SIG-M5 treated with dmso at 0.1 percent for 504 hours (cell line): ENCODE data around the gene SLC11A2.
"Not testable (repeated sequence)": the region's sequence is repeated elsewhere in the genome, so short reads cannot be mapped to it uniquely, and the experiment has no call there.

Experiments used
- DNase-seq: peaks from one replicate; lab custom pipeline; 2025; ENCODE audit not compliant: unreplicated experiment; lab: John Stamatoyannopoulos, UW

SLC11A2 gene

DNA sequence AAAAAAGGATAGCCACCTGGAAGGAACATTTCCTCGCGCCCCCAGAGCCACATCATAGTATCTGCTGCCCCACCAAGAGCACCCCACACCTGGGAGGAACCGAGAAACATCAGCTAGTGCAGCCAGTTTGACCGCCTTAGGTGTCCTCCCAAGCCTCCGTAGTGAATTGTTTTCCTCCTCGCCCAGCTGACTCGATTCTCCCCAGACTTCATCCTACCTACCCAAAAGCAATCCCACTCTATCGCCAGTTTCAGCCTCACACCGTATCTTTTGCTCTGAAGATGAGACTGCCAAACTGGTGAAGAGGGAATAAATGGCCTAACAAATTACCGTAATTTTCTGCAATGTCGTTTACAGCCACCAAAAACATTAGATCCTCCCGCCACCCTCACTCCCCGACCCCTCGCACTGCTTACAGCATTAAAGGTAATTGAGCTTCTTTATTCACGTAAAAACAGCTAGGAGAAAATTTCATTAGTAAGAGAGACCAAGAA is 1.2 kb upstream of the SLC11A2 start:
- no peak for DNase-seq

DNA sequence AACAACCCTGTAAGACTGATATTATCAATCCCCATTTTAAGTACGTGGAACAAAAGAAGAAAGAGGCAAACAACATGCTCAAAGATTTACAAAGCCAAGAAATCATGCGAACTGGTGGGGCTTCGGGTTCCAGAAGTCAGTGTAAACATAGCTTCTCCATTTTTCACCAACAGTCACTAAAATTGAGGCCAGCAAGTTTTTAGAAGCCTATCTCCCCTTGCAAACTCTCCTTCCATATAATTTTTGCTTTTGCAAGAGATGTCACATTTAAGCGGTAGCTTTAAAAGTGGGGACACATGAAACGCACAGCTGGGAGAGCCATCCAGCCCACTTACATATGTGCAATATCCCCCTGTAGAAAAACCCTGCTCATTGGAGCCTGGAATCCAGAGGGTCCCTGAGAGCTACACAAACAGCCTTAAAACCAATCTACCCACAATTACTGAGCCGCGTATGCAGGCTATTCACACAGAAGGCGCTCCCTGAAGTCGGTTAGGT is 797 bp downstream of the SLC11A2 start:
- DNase-seq, result peak; percentile 45

DNA sequence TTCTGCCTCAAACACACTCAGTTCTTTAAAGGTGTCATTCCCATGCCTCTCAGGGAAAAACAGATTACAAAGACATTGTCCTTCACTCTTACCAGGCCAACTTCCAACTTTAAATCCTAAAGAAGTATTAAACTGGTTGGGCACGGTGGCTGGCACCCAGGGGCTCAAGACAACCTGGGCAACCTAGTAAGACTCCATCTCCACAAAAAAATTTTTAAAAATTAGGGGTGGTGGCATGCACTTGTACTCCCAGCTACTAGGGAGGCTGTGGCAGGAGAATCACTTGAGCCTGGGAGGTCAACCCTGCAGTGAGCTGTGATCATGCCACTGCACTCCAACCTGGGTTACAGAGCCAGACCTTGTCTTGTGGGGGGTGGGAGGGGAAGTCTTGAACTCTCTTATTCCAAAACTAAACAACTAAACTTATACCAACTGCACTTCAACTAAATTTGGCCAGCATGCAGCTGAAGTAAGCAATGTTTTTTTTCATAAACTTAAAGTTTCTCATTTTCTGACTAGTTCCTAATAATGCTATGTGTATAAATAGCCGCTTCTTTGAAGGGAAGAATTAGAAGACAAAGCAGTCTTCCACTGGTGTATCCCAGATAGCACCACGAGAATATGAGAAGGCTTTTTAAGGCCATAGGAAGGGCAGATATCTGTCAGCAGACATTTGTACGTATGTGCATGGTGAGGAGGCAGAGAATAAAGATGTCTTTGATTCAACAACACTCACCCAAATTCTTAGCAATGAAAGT is 2.4 kb downstream of the SLC11A2 start:
- DNase-seq, result no peak

DNA sequence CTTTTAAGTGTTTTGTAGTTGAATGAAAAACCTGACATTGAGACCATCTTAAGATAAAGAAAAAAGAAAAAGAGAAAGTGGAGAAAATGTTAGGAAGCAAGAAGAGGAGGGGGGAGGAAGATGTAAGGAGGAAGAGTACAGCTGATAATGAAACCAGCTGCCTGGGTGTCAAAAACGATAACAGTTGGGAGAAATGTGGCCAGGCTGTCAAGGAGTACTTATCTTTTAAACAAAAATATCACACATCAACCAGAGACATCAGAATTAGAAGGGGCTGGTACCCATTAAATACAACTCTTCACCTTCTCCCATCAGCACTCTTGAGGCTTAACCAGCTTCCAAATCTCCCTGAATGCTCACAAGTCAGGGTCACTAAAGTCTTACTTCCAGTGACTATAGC is 4.5 kb downstream of the SLC11A2 start:
- DNase-seq, result no peak

DNA sequence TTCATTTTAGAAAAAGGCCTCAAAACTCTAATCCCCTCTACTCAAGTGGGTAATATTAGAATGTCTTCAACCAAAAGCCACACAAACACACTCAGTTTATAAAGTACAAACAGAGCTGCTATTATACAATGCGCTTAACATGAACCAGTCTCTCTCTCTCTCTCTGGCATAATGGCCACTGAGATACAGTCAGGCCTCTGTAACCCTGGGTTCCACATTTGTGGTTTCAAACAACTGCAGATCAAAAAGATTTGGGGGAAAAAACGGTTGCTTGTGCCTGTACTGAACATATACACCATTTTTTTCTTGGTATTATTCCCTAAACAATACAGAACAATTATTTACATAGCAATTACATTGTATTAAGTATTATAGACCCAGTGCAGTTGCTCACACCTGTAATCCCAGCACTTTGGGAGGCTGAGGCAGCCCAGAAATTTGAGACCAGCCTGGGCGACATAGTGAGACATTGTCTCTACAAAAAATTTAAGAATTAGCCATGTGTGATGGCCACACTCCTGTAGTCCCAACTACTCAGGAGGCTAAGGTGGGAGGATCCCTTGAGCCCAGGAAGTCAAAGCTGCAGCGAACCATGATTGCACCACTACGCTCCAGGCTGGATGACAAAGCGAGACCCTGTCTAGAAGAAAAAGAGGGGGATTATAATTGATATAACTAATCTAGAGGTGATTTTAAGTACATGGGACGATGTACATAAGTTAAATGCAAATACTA is 5.6 kb downstream of the SLC11A2 start:
- DNase-seq, result no peak

DNA sequence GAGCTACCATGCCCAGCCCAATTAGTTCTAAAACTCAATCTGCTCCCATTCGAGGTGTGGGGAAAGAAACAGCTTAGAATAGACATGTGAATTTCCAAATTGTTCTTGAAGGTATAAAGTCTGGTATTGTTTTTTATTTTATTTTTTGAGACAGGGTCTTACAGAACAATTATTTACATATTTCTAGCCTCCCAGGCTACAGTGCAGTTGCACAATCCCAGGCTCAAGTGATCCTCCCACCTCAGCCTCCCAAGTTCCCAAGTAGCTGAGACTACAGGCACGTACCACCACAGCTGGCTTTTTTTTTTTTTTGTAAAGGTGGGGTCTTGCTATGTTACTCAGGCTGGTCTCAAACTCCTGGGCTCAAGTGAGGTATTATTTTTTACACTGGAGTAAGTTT is 6.3 kb downstream of the SLC11A2 start:
- DNase-seq, result no peak

DNA sequence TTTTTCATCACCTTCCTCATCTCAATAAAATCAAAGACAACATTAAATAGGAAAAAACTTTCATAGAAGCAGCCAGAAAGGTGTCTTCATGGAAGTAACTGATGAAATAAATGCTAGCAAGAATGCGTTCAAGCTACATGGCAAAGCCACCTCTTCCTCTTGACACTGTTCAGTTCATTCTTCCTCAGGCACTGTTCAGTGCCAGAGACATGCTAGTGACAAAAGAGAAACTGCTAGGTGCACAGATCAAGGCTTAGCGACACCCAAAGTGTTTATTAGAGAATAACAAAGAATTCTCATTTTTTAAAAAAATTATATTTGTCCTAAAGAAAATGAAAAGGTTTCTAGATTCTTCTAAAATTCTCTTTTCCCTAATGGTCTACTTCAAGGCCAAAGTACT is 7.2 kb downstream of the SLC11A2 start:
- DNase-seq, result no peak

DNA sequence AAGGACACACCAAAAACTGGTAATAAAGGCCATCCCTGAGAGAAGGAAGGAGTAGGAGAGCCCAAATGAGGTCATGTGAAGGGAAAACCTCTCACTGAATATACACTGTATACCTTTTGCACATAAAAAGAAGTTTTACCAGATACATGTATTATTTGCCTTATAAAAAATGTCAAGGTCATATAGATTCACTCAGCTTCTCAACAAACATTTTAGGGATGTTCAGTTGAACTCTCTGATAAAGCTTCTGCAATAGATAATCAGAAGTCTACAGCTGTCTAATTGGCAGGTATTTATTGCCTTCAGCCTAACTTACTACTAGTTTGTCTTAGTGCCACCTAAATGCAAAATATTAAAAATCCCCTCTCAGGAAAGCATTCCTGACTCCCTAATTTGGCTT is 8.7 kb downstream of the SLC11A2 start:
- no peak for DNase-seq

DNA sequence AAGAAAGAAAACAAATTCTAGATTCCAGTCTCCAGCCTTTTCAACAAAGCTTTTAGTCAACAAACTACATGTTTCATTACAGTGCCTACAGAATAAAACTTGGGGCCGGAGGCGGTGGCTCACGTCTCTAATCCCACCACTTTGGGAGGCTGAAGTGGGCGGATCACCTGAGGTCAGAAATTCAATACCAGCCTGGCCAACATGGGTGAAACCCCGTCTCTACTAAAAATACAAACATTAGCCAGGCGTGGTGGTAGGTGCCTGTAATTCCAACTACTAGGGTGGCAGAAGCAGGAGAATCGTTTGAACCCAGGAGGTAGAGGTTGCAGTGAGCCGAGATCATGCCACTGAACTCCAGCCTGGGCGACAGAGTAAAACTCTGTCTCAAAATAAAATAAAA is 11.7 kb downstream of the SLC11A2 start:
- not testable (repeated sequence) for DNase-seq

DNA sequence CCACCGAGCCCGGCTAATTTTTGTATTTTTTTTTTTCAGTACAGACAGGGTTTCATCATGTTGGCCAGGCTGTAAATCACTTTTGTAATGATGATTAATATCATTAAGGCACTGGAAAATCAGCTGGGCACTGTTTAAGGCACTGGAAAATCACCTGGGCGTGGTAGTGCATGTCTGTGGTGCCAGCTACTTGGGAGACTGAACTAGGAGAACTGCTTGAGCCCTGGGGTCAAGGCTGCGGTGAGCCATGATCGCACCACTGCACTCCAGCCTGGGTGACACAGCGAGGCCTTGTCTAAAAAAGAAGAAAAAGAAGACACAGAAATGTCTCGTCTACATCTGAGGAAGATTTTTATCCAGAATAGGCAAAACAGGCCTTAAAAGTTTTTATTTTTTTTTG is 12.7 kb downstream of the SLC11A2 start:
- DNase-seq, result no peak

DNA sequence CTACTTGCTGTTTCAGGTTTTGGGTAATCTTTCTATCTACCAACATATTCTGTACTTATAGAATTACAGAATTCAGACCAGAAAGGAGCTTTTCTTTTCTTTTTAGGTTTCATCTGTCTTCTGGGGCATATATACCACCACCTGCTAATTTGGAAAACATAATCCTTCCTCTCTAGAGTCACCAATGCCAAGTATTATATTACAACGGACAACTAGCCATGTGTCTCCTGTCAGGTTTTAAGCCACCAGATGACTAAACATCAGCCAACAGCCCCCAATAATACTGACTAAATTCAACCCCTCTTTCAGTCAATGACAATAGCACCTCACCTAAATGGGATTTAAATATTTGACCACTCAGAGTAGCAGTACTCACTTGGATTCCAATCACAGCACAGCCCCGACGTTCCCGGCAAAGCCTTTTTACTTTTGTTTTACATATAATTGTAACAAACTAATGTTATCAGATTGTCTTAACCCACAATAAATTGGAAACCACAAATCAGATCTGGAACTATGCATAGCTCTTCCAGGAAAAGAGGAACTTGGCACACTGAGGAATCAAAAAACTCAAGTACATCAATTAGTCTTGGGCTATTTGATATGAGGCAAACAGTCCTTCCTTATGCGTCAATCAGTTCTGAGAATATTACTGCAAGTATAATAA is 13.5 kb downstream of the SLC11A2 start:
- DNase-seq, result no peak

DNA sequence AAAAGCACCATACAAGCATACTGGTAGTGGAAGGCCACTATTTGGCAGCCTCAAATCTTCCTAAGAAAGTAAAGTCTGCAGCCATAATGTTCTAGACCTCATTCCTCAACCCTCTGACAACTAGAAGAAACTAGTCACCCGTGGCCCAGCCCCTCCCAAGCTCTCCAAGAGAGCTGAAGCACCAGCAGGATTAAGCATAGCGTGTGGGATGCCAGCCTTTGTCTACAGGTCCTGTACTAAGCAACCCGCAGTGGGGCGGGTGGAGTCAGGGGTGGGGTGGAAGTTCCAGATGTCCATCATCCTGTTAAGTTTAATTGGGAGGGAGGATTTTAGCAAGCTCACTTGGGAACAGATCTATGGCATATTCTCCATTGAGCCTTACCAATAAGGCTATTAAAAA is 14.2 kb downstream of the SLC11A2 start:
- no peak for DNase-seq

DNA sequence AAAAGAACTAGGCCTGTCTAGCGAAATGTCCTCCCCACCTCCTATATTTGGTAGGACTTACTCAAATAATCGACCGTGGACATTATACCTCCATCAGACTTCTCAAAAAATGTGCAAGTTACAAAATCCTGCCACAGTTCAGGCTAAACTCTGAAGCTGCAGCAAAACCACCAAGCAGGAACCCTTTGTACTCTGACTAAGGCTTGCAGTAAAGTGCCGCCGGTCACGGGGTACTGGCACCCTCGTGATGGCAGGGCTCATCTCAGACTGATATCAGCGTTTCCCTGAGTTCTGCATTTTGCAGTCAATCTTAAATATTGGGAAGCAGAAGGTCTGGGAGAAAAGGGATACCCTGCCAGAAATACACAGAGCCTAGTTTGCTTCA is 17.1 kb downstream of the SLC11A2 start:
- peak; percentile 65 for DNase-seq

DNA sequence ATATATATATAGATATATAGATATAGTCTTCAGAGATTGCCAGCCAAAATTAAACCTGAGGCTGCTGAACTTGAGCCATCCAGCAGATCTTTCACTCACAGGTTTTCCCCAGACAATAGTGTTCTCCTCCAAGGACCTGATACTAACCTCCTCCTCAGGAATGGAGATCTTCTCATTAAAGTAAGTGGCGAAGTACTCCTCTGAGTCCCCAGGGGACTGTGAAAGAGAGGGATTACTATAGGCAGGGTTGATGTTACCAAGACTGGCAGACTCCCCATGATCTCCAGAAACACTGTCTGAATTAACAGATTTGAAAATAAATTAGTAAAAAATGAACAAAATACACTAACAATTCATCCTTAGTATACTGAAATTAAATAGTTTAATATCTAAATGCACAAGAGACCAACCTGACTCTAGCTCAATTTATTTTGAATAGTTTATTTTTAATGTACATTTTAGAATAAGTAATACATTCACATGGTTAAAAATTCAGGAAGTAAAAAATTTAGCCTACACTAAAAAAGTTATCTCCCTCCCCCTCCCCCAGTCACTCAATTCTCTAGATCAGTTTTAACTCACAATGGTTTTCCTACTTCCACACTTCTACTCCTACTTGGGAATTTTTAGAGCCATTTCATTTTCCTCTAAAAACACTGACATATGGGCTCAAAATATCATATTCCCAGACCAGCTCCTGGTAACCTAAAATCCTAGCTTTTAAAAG is 17.7 kb downstream of the SLC11A2 start:
- no peak for DNase-seq

DNA sequence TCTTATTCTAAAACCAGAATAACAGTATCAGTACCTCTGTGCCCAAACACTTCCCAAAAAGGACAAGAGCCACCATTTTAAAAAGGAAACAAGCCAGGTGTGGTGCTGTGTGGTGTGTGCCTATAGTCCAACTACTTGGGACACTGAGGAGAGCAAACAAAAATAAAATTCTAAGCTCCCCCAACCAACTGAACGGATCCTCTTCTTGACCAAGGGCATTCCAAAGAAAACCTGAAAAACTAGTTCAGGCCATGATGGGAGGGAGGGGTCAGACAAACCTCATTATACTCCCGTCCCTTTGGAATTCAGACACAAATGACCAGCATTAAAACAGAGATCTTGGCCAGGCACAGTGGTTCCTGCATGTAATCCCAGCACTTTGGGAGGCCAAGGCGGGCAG is 20.5 kb downstream of the SLC11A2 start:
- DNase-seq, result peak; percentile 64

DNA sequence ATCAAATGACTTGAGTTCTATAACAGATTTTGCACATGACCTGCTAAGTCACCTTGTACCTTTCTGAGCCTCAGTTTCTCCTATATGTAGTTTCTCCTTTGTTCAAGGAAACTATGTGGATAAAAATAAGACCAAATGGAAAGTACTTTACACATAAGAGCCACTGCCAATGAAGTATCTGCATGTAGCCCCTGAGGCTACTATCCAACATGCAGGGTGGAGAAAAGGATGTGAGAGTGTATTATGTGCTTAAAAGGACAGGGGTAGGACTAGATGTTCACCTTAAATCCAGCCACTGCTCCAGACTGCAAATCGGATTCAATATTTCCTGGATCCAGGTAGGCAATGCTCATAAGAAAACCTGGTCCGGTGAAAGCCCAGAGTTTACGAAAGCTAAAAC is 21.2 kb downstream of the SLC11A2 start:
- no peak for DNase-seq

DNA sequence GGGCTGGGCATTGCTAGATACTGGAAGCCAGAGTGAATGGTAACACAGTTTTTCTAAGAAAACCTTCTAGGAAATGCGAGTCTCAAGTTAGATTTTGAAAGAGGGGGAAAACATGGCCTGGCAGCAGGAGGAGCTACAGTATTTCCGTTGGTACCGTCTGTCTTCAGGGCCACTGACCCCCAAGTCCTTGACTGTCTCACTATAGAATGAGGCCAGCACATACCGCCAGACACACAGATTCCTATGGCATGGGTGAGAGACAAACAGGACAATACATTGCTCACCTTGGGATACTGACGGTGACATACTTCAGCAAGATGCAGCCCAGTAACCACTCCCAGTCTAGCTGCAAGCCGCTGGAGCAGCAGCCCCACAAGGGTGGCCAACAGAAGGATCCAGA is 21.7 kb downstream of the SLC11A2 start:
- no peak for DNase-seq

DNA sequence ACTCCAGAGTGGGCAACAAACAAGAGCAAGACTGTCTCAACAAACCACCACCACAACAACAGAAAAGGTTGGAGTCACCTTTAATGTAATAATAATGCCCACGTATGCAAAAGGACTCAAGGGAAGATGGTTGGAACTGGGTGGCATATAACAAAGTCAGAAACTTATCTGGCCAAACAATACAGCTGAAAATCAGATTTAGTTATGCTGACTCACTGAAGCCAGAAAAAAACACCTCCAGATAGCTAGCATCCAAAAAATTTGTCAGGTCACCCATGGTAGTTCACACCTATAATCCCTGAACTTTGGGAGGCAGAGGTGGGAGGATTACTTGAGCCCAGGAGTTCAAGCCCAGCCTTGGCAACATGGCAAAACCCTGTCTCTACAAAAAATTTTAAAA is 24.4 kb downstream of the SLC11A2 start:
- no peak for DNase-seq

DNA sequence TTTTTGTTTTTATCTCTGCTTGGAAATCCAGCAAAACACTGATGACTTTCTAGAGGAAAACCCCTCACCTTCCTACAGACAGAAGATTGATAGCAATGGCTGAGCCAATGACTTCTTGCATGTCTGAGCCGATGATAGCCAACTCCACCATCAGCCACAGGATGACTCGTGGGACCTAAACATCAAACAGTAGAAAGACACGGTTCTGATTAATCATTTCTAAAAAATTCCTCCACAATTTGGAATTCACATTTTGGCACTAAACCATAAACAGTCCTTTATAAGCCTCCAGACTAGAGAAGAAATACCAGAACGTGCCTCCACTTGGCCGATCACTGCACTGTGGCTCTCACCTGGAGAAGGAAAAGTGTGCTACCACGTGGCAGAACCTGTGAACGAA is 25.9 kb downstream of the SLC11A2 start:
- DNase-seq, result no peak

DNA sequence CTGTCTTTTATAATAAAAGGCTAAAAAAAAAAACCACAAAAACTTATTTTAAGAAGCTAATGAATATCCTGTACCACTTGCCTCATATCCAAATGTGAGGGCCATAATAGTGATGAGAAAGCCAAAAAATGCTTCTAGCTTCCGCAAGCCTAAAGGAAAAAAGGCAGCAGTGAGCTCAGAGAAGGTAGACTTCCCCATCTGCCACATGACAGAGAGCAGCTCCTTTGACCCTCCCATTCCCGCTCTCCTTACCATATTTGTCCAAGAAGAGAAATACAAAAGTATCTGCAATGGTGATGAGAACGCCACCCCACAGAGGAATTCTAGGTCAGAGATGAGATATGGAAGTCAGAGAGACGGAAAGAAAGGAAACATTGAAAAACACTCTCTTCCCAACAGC is 27.1 kb downstream of the SLC11A2 start:
- DNase-seq, result no peak

DNA sequence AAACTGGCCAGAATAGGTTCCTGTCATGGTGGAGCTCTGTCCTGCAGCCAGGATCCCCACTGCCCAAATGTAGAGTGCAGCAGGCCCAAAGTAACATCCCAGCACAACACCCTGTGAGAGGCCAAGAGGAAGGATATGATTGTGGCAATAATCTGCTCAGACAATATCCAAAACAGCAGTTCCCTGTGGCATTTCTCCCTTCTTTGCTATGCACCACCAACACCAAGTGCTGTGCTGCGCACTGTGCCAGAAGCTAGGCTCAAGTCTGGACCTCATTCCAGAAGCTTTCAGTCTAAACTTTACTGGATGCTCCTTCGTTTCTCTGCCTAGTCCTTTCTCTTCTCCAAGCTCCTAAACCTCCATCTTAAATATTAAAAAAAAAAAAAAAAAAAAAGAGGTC is 33.4 kb downstream of the SLC11A2 start:
- DNase-seq, result no peak
